ENCODE data around the gene GFPT1.
A peak's percentile ranks its signal among the peaks of the same experiment; 100 is the strongest.
"Not testable (repeated sequence)": the region's sequence is repeated elsewhere in the genome, so short reads cannot be mapped to it uniquely, and the experiment has no call there.

The GFPT1 gene

GRCh38 chr2:69386789-69387734 is at the start of gene GFPT1:
Gene GFPT1, minus strand, starts transcription at chr2:69387227. Its CDS starts 156 bp downstream, at chr2:69387071.
- DNase-seq (ENCODE audit: low read depth, low spot score), result peak; percentile 99

- no peak for DNase-seq (ENCODE audit: low read depth, low spot score)
These were observed 49.5 kb upstream of the GFPT1 start for GRCh38 chr2:69436596-69436937.

GRCh38 chr2:69434753-69435152 is 47.7 kb upstream of the GFPT1 start:
- DNase-seq (ENCODE audit: low read depth, low spot score), result no peak

GRCh38 chr2:69429491-69430183 is 42.6 kb upstream of the GFPT1 start:
- no peak for DNase-seq (ENCODE audit: low read depth, low spot score)

- DNase-seq (ENCODE audit: low read depth, low spot score), result no peak
These were observed 42.0 kb upstream of the GFPT1 start for GRCh38 chr2:69428981-69429380.

- no peak for DNase-seq (ENCODE audit: low read depth, low spot score)
These were observed 37.4 kb upstream of the GFPT1 start for GRCh38 chr2:69424419-69424818.

- no peak for DNase-seq (ENCODE audit: low read depth, low spot score)
These were observed 35.2 kb upstream of the GFPT1 start for GRCh38 chr2:69422198-69422597.

- DNase-seq (ENCODE audit: low read depth, low spot score), result not testable (repeated sequence)
These were observed 32.1 kb upstream of the GFPT1 start for GRCh38 chr2:69419111-69419510.

GRCh38 chr2:69416147-69416546 is 29.1 kb upstream of the GFPT1 start:
- DNase-seq (ENCODE audit: low read depth, low spot score), result no peak

- no peak for DNase-seq (ENCODE audit: low read depth, low spot score)
These were observed 24.1 kb upstream of the GFPT1 start for GRCh38 chr2:69411120-69411519.

- DNase-seq (ENCODE audit: low read depth, low spot score), result no peak
These were observed 18.3 kb upstream of the GFPT1 start for GRCh38 chr2:69405306-69405705.

GRCh38 chr2:69400121-69400520 is 13.1 kb upstream of the GFPT1 start:
- DNase-seq (ENCODE audit: low read depth, low spot score), result no peak

- DNase-seq (ENCODE audit: low read depth, low spot score), result no peak
These were observed 10.2 kb upstream of the GFPT1 start for GRCh38 chr2:69397234-69397633.

- no peak for DNase-seq (ENCODE audit: low read depth, low spot score)
These were observed 8.8 kb upstream of the GFPT1 start for GRCh38 chr2:69395866-69396265.

- no peak for DNase-seq (ENCODE audit: low read depth, low spot score)
These were observed 6.9 kb upstream of the GFPT1 start for GRCh38 chr2:69393963-69394362.

GRCh38 chr2:69390471-69390870 is 3.4 kb upstream of the GFPT1 start:
- DNase-seq (ENCODE audit: low read depth, low spot score), result no peak

- DNase-seq (ENCODE audit: low read depth, low spot score), result no peak
These were observed 3.0 kb upstream of the GFPT1 start for GRCh38 chr2:69390001-69390400.

- DNase-seq (ENCODE audit: low read depth, low spot score), result no peak
These were observed 2.2 kb upstream of the GFPT1 start for GRCh38 chr2:69389271-69389670.

- DNase-seq (ENCODE audit: low read depth, low spot score), result no peak
These were observed 899 bp upstream of the GFPT1 start for GRCh38 chr2:69387770-69388481.

- DNase-seq (ENCODE audit: low read depth, low spot score), result no peak
These were observed 667 bp downstream of the GFPT1 start for GRCh38 chr2:69386360-69386759.

GRCh38 chr2:69385443-69386151 is 1.4 kb downstream of the GFPT1 start:
- DNase-seq (ENCODE audit: low read depth, low spot score), result no peak

- DNase-seq (ENCODE audit: low read depth, low spot score), result no peak
These were observed 2.4 kb downstream of the GFPT1 start for GRCh38 chr2:69384618-69385081.

Measured in astrocyte of the hippocampus (primary cell).